Transverse colon (tissue), 4 donors: Measurements from ENCODE around the gene OSBPL3. TPM values are rescaled to one million over a fixed set of nuclear protein-coding genes. Genes with fewer than 3 reads are reported as not detected.

ENCODE experiments used
- DNase-seq: peaks from one replicate; pipeline ENCODE4 v3.0.0-alpha.2; 2019
- H3K27ac ChIP-seq, 4 donors: fragments of 200-600 bp; sonication (generic); 2 replicates each; pipeline ENCODE4 v1.5.1; 2016 to 2018; ENCODE audit warnings: inconsistent platforms in 4 of 4
- H3K27me3 ChIP-seq: fragments of 200-600 bp; sonication (generic); 2 replicates; pipeline ENCODE4 v1.5.1; 2017; ENCODE audit warnings: inconsistent platforms
- H3K36me3 ChIP-seq, 4 donors: fragments of 200-600 bp; sonication (generic); 2 replicates each; pipeline ENCODE4 v1.5.1; 2017 to 2019; ENCODE audit warnings: inconsistent platforms in 4 of 4
- H3K4me1 ChIP-seq, 4 donors: fragments of 200-600 bp; sonication (generic); 2 replicates each; pipeline ENCODE4 v1.5.1; 2017 to 2020; ENCODE audit warnings: inconsistent platforms in 4 of 4
- H3K4me3 ChIP-seq, 4 donors: fragments of 200-600 bp; sonication (generic); 1 replicate in 1 of 4; 2 replicates in 3 of 4; pipeline versions ENCODE4 v1.5.1 to v1.6.1; 2017 to 2019; ENCODE audit warnings: inconsistent platforms in 4 of 4
- H3K9me3 ChIP-seq, 2 donors: fragments of 200-600 bp; sonication (generic); 2 replicates each; pipeline ENCODE4 v1.5.1; 2017 to 2019; ENCODE audit warnings: inconsistent platforms in 2 of 2
- EP300 ChIP-seq: sonication (generic); formaldehyde crosslinking; IDR thresholded peaks from one replicate; pipeline ENCODE4 v1.6.1; 2017; ENCODE audit warnings: antibody characterized with exemption, low read depth
- POLR2A ChIP-seq: fragments of 450-650 bp; IDR thresholded peaks from one replicate; pipeline ENCODE4 v1.6.1; 2016; ENCODE audit warnings: antibody characterized with exemption, mild to moderate bottlenecking, moderate library complexity
- POLR2AphosphoS5 ChIP-seq, 3 donors: sonication (generic); formaldehyde crosslinking; IDR thresholded peaks; one replicate each; pipeline ENCODE4 v1.6.1; 2016; ENCODE audit warnings: antibody characterized with exemption in 3 of 3
- WGBS, 2 donors: methylation state at CpG; one replicate each; pipeline ENCODE4 v1.1.5; 2018; ENCODE audit warnings: low coverage in 1 of 2; 5-methylcytosine and 5-hydroxymethylcytosine counted together
- in situ Hi-C, 4 donors: fragments of 200-750 bp; cut with MboI; loops; one replicate each; pipeline versions ENCODE4 v1.15.0 to v1.15.1; 2017; ENCODE audit warnings: low sequenced_read_pairs in 3 of 4, low pct_ligation_motif_present in 1 of 4, low pct_unique_long_range_greater_than_20kb in 1 of 4
- intact Hi-C: fragments of 100-400 bp; cut with DNase I; formaldehyde crosslinking; loops from one replicate; pipeline ENCODE4 v1.15.1; 2023; ENCODE audit warnings: low total_unique reads
- total RNA-seq, 4 donors: library from RNA; depleted of rRNA; stranded (reverse); fragments of >200 nt; gene quantifications; one replicate each; pipeline ENCODE4 v1.1.0, GENCODE V29; 2016
- TF ChIP-seq, protein P1 (sequence below), 5 experiments: fragments of 200-600 bp in 3 of 5; fragments of 450-650 bp in 2 of 5; sonication (generic) in 3 of 5; IDR thresholded peaks; 1 replicate in 2 of 5; 2 replicates in 3 of 5; pipeline ENCODE4 v1.5.1; 2016 to 2017; ENCODE audit warnings: antibody characterized with exemption in 5 of 5, inconsistent platforms in 3 of 5, mild to moderate bottlenecking in 2 of 5, moderate library complexity in 1 of 5

The OSBPL3 gene
- total RNA-seq, 4 donors from 2014 or later = 6.7 to 20.6 (median 8.0) TPM

DNA sequence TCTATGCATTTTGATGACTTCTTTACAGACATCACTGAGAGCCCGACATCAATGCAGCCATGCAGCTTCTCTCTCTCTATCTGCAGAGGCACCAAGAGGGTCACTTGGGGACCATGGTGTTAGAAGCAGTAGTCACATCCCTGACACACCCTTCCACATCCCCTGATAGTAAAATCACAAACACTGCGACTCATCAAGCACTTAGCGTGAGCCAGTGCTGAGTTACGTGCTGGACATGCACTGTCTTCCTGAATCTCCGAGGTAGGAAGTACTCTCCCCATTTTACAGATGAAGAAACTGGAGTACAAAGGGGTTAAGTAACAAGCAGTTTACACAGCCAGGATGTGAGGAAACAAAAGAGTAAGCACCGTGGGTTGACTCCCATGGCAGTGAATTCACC lies 109.2 kb downstream of the OSBPL3 start:
- intact Hi-C loops = no loop called here
- H3K9me3 ChIP-seq = no peaks in the 10 kb centered on the region
- no peaks in the 10 kb centered on the region for H3K27me3 ChIP-seq
- H3K4me1 ChIP-seq = no peaks in the 10 kb centered on the region
- no peak overlapping the region for H3K4me3 ChIP-seq
- H3K27ac ChIP-seq = no peak overlapping the region
- 79 to 93% methylated on average over 2 to 6 of the region's 6 CpGs for WGBS, 2 donors
- in situ Hi-C loops = no loop called here
- TF ChIP-seq EP300 (no peak), POLR2AphosphoS5 (IDR thresholded peaks at IDR 0.05) (no peak), POLR2A (no peak)
- TF ChIP-seq, protein P1, sequence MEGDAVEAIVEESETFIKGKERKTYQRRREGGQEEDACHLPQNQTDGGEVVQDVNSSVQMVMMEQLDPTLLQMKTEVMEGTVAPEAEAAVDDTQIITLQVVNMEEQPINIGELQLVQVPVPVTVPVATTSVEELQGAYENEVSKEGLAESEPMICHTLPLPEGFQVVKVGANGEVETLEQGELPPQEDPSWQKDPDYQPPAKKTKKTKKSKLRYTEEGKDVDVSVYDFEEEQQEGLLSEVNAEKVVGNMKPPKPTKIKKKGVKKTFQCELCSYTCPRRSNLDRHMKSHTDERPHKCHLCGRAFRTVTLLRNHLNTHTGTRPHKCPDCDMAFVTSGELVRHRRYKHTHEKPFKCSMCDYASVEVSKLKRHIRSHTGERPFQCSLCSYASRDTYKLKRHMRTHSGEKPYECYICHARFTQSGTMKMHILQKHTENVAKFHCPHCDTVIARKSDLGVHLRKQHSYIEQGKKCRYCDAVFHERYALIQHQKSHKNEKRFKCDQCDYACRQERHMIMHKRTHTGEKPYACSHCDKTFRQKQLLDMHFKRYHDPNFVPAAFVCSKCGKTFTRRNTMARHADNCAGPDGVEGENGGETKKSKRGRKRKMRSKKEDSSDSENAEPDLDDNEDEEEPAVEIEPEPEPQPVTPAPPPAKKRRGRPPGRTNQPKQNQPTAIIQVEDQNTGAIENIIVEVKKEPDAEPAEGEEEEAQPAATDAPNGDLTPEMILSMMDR (IDR thresholded peaks at IDR 0.05) = no peak
- H3K36me3 ChIP-seq = no peaks in the 10 kb centered on the region
- DNase-seq = no peak

DNA sequence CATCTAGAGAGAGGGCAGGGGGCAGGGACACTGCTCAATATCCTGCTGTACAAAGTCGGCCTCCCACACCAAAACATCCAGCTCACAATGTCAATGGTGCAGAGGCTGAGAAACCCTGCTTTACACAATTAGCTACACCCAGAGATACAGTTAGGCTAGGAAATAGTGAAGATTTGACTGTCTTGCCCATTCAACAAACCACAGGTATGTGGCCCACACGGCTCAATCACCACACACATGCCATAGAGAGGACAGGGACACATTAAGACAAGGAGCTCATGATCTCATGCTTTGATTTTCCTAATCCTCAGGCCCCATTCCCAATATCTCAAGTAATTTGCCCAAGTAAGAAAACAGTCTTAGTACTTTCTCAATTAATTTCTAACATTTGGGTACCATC lies 110.4 kb downstream of the OSBPL3 start:
- no peaks in the 10 kb centered on the region for H3K36me3 ChIP-seq
- WGBS, 2 donors = 91% methylated on average over 2 of the region's 2 CpGs; no CpG with 5 or more reads in 1 of the 2 donors
- no peaks in the 10 kb centered on the region for H3K27me3 ChIP-seq
- H3K4me3 ChIP-seq = no peak overlapping the region
- intact Hi-C loops = no loop called here
- TF ChIP-seq EP300 (no peak), POLR2AphosphoS5 (IDR thresholded peaks at IDR 0.05) (no peak)
- H3K27ac ChIP-seq = no peak overlapping the region
- no peaks in the 10 kb centered on the region for H3K9me3 ChIP-seq
- in situ Hi-C loops = no loop called here
- no peaks in the 10 kb centered on the region for H3K4me1 ChIP-seq
- DNase-seq = no peak

DNA sequence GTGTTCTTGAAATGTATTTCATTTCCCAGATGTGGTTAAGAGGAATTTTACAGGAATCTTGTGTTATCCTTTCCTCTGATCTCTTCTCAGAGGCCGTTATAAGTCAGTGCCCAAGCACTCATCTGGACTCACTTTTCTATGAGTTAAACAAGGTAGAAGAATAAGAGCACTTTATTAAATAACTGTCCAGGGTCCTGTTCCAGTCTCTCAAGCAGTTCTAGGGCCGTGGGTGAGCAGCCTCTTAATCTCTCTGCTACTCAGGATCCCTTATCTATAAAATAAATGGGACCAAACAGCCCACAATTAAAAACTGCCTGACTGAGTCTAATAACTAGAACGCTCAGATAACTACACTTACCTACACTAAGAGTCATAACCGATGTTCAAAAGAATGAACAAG lies 111.2 kb downstream of the OSBPL3 start:
- in situ Hi-C loops = no loop called here
- Histone ChIP-seq H3K27me3 (no peaks in the 10 kb centered on the region), H3K4me3 (no peak overlapping the region), H3K36me3 (no peaks in the 10 kb centered on the region), H3K9me3 (no peaks in the 10 kb centered on the region), H3K27ac (no peak overlapping the region), H3K4me1 (no peaks in the 10 kb centered on the region)
- TF ChIP-seq, protein P1 (IDR thresholded peaks at IDR 0.05) = no peak
- no peak for TF ChIP-seq POLR2AphosphoS5 (IDR thresholded peaks at IDR 0.05)
- TF ChIP-seq EP300 = no peak
- TF ChIP-seq POLR2A = no peak
- intact Hi-C loops = no loop called here
- no peak for DNase-seq
- WGBS, 2 donors = 59 to 65% methylated on average over 4 of the region's 4 CpGs

DNA sequence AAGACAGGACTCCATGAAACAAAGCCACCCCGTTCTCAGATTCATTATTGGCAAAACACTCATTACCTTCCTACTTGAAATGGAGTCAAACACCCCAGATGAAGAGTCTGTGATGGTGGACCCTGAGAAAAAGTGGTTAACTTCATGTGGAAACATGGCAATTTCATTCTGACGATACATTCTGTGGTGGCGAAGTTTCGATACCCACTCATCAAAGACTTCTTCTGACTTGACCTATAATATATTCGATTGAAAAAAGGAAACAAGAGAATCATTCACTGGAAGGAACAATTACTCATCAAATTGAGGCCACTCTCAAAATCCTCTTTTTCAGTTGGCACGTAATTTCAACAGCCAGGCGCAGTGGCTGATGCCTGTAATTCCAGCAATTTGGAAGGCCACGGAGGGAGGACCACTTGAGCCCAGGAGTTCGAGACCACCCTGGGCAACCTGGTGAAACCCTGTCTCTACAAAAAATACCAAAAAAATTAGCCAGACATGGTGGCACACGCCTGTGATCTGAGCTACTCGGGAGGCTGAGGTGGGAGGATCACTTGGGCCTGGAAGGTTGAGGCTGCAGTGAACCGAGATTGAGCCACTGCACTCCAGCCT lies 113.9 kb downstream of the OSBPL3 start:
- WGBS, 2 donors = 84 to 86% methylated on average over 8 to 12 of the region's 12 CpGs
- TF ChIP-seq, protein P1 (IDR thresholded peaks at IDR 0.05) = no peak
- TF ChIP-seq EP300 = no peak
- Histone ChIP-seq H3K4me1 (no peaks in the 10 kb centered on the region), H3K27me3 (no peaks in the 10 kb centered on the region), H3K36me3 (no peaks in the 10 kb centered on the region), H3K9me3 (no peaks in the 10 kb centered on the region), H3K27ac (no peak overlapping the region), H3K4me3 (no peak overlapping the region)
- no peak for DNase-seq
- intact Hi-C loops = no loop called here
- in situ Hi-C loops = no loop called here

DNA sequence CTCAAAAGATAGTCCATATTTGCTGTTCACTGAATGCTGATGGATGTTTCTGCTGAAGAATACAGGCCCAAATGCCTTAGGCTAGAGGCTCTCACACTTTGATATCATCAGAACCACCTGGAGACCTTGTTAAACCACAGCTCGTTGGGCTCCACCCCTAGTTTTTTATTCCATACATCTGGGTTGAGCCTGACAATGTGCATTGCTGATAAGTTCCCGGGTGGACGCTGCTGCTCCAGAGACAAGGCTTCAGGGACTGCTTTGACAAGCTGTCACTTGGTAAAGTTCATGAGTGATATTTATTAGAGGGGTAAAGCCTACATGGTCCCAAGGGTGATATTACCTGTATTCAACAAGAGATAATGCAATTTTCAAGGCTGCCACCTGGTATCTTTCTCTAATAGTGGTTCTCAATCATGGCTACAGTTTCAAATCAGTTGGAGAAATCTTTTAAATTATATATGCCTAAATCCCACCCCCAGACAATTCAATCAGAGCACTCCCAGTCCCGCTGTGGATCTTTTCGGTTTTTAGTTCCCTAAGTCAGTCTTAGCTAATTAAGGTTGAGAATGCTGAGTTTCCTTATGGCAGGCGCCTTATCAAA lies 115.7 kb downstream of the OSBPL3 start:
- 85 to 94% methylated on average over 6 of the region's 6 CpGs for WGBS, 2 donors
- in situ Hi-C loops = no loop called here
- Histone ChIP-seq H3K36me3 (no peaks in the 10 kb centered on the region), H3K4me1 (no peaks in the 10 kb centered on the region), H3K27me3 (no peaks in the 10 kb centered on the region), H3K9me3 (no peaks in the 10 kb centered on the region), H3K4me3 (no peak overlapping the region), H3K27ac (no peak overlapping the region)
- intact Hi-C loops = no loop called here
- no peak for TF ChIP-seq POLR2AphosphoS5 (IDR thresholded peaks at IDR 0.05)
- DNase-seq = no peak
